ENCODE data around the gene PDIA2.
"Not testable (repeated sequence)": the region's sequence is repeated elsewhere in the genome, so short reads cannot be mapped to it uniquely, and the experiment has no call there.

Gene PDIA2

DNA sequence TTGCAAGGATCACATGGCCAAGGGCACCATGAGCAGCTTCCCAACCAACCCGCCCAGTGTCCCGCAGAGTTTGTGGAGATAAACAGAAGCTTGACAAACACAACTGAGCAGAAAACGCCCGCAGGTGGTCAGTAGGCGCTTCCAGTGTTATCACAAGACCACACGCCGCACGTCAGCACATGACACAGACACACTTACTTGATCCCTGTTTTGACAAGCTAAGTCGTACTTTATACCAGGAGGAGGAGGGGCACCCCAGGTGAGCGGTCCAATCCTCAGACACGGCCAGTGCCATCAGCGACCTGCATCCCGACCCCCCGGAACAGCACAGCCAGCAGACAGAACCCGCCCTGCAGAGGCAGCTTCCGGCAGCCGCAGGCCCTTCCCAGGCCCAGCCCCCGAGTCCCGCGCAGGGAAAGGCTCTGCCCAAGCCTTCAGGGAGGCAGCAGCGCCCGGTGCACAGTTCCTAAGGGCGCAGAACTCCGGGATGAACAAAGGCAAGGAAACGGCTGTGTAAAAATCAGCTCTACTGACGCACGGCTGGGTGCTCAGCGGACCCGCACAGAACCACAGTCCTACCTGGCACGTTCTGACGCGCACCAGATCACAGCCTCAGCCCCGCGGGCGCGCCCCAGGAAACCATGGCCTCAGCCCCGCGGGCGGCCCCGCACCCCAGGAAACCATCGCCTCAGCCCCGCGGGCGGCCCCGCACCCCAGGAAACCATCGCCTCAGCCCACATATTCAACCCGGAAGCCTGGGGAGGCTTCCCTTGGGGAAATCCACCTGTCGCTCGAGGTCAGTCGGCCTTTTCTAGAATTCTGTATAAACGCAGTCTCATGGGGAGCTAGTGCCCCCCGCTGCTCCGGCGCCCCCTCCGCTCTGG, 41.7 kb downstream of the PDIA2 start:
- Histone ChIP-seq H3K36me3 (ENCODE audit: insufficient read depth, low read length) (no peaks in the 10 kb centered on the region), H3K27me3 (ENCODE audit: control insufficient read depth in 1 of 2, insufficient read depth in 2 of 2, low read length in 2 of 2) (no peaks in the 10 kb centered on the region), H3K4me1 (ENCODE audit: insufficient read depth, low read length) (peaks cover 4% of the 10 kb centered on the region), H3K27ac (ENCODE audit: low read depth, low read length) (no peak overlapping the region), H3K9me3 (ENCODE audit: low read length) (no peaks in the 10 kb centered on the region), H3K9ac (ENCODE audit: low read length) (no peak overlapping the region), H3K4me3 (ENCODE audit: low read depth in 1 of 2, low read length in 2 of 2) (no peak overlapping the region)

DNA sequence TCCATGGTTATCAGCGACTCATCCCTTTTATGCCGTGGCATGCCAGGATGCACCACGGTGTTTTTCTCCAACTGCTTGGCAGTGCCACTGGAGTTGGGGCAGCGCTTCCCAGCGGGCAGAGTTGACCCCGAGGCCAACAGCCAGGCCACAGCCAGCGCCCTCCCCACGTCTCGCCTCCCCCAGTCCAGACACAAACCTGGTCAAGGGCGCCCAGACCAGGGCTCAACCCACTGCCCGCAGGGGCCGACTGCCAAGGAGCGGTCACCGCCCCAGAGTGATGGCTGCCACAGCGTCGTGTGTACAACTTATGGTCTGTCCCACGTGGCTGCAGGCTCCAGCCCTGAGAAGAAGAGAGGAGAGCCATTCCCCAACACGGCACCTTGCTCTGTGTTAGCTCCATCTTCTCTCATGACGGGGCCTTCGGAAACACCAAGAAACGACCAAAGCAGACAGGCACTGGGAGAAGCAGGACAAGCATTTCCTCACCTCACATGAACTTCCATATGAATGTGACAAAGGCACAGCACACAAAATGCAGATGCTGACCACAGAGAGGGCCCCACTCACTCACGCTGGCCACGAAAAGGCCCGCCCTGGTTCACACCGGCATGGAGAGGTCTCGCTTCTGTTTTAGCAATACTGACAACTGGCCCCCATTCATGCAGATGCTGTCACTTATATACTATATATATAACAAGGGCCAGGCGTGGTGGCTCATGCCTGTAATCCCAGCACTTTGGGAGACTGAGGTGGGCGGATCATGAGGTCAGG, 42.6 kb downstream of the PDIA2 start:
- no peak overlapping the region for H3K4me3 ChIP-seq (ENCODE audit: low read depth in 1 of 2, low read length in 2 of 2)
- H3K9me3 ChIP-seq (ENCODE audit: low read length), result no peaks in the 10 kb centered on the region
- H3K27me3 ChIP-seq (ENCODE audit: control insufficient read depth in 1 of 2, insufficient read depth in 2 of 2, low read length in 2 of 2), result no peaks in the 10 kb centered on the region
- H3K4me1 ChIP-seq (ENCODE audit: insufficient read depth, low read length), result peaks cover 4% of the 10 kb centered on the region
- no peaks in the 10 kb centered on the region for H3K36me3 ChIP-seq (ENCODE audit: insufficient read depth, low read length)
- H3K9ac ChIP-seq (ENCODE audit: low read length), result no peak overlapping the region
- H3K27ac ChIP-seq (ENCODE audit: low read depth, low read length), result no peak overlapping the region

DNA sequence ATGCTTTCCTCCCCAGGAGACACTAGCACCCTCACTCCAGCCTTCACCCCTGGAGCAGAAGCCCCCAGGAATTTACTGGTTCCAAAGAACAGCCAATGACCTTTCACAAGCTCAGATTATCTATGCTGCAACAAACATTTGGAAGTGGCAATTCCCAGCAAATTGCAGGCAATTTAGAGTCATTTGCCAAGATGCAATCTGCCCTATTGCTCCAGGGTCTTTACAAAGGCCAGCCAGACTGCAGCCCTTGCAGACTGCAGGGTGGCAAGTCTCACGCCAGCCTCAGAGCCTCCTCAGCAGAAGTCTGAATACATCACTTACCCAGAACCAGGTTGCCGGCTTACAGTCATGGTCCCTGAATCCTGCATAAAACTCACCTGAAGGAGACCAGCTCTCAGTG, 47.8 kb downstream of the PDIA2 start:
- H3K4me3 ChIP-seq (ENCODE audit: low read depth in 1 of 2, low read length in 2 of 2), result no peak overlapping the region
- no peak overlapping the region for H3K9ac ChIP-seq (ENCODE audit: low read length)
- H3K36me3 ChIP-seq (ENCODE audit: insufficient read depth, low read length), result no peaks in the 10 kb centered on the region
- H3K27ac ChIP-seq (ENCODE audit: low read depth, low read length), result no peak overlapping the region
- H3K9me3 ChIP-seq (ENCODE audit: low read length), result no peaks in the 10 kb centered on the region
- H3K4me1 ChIP-seq (ENCODE audit: insufficient read depth, low read length), result peaks cover 6% of the 10 kb centered on the region
- no peaks in the 10 kb centered on the region for H3K27me3 ChIP-seq (ENCODE audit: control insufficient read depth in 1 of 2, insufficient read depth in 2 of 2, low read length in 2 of 2)

DNA sequence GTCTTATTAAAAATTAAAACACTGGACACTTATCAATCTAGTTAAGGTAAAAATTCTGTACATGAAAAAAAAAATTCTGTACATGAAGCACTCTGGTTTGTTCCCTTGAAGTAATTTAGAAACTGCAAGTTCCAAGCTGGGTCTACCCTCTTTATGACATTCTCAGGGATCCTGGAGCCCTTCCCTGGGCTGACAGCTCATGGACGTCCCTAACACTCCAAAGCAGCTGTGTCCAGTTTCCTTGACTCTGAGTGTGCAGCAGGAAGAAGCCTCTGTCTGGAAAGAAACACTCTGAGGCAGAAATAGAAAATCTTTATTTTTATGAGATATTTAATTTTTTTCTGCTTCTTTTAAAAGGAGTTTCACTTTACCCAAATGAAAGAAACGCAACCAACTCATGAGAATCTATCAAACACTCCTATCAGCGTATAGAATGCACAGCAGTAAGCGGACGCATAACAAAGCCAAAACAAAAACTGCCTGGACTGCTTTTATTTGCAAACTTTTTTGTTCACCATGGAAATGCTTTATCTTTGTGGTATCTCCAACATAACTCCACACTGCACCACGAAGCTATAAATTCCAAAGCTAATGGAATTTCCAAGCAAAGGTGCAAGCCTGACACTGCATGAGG, 48.3 kb downstream of the PDIA2 start:
- H3K9ac ChIP-seq (ENCODE audit: low read length); H3K36me3 ChIP-seq (ENCODE audit: insufficient read depth, low read length); H3K4me3 ChIP-seq (ENCODE audit: low read depth in 1 of 2, low read length in 2 of 2); H3K4me1 ChIP-seq (ENCODE audit: insufficient read depth, low read length); H3K9me3 ChIP-seq (ENCODE audit: low read length); H3K27me3 ChIP-seq (ENCODE audit: control insufficient read depth in 1 of 2, insufficient read depth in 2 of 2, low read length in 2 of 2); H3K27ac ChIP-seq (ENCODE audit: low read depth, low read length): not testable (repeated sequence)

GRCh38 chr16:333406-334094, 50.6 kb downstream of the PDIA2 start:
- Histone ChIP-seq H3K27ac (ENCODE audit: low read depth, low read length) (no peak overlapping the region), H3K36me3 (ENCODE audit: insufficient read depth, low read length) (no peaks in the 10 kb centered on the region), H3K4me3 (ENCODE audit: low read depth in 1 of 2, low read length in 2 of 2) (no peak overlapping the region), H3K4me1 (ENCODE audit: insufficient read depth, low read length) (peaks cover 6% of the 10 kb centered on the region), H3K27me3 (ENCODE audit: control insufficient read depth in 1 of 2, insufficient read depth in 2 of 2, low read length in 2 of 2) (no peaks in the 10 kb centered on the region), H3K9me3 (ENCODE audit: low read length) (no peaks in the 10 kb centered on the region), H3K9ac (ENCODE audit: low read length) (no peak overlapping the region)

DNA sequence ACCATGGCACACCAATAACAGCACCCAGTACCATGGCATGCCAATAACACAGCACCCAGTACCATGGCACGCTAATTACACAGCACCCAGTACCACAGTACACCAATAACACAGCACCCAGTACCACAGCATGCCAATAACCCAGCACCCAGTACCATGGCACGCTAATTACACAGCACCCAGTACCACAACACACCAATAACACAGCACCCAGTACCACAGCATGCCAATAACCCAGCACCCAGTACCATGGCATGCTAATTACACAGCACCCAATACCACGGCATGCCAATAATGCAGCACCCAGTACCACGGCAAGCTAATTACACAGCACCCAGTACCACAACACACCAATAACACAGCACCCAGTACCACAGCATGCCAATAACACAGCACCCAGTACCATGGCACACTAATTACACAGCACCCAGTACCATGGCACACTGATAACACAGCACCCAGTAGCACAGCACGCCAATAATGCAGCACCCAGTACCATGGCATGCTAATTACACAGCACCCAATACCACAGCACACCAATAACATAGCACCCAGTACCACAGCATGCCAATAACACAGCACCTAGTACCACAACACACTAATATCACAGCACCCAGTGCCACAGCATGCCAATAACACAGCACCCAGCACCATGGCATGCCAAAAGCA, 51.3 kb downstream of the PDIA2 start:
- not testable (repeated sequence) for H3K4me1 ChIP-seq (ENCODE audit: insufficient read depth, low read length); H3K9ac ChIP-seq (ENCODE audit: low read length); H3K27ac ChIP-seq (ENCODE audit: low read depth, low read length); H3K4me3 ChIP-seq (ENCODE audit: low read depth in 1 of 2, low read length in 2 of 2); H3K27me3 ChIP-seq (ENCODE audit: control insufficient read depth in 1 of 2, insufficient read depth in 2 of 2, low read length in 2 of 2); H3K36me3 ChIP-seq (ENCODE audit: insufficient read depth, low read length); H3K9me3 ChIP-seq (ENCODE audit: low read length)

DNA sequence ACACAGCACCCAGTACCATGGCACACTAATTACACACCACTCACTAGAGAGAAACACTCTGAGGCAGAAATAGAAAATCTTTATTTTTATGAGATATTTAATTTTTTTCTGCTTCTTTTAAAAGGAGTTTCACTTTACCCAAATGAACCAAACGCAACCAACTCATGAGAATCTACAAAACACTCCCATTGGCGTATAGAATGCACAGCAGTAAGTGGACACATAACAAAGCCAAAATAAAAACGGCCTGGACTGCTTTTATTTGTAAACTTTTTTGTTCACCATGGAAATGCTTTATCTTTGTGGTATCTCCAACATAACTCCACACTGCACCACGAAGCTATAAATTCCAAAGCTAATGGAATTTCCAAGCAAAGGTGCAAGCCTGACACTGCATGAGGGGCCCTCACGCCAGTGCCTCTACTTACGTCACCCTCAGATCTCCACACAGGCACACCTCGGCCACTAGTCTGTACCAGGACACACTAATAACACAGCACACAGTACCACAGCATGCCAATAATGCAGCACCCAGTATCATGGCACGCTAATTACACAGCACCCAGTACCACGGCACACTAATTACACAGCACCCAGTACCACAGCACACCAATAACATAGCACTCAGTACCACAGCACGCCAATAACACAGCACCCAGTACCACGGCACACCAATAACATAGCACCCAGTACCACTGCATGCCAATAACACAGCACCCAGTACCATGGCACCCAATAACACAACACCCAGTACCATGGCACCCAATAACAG, 52.1 kb downstream of the PDIA2 start:
- H3K9ac ChIP-seq (ENCODE audit: low read length); H3K27me3 ChIP-seq (ENCODE audit: control insufficient read depth in 1 of 2, insufficient read depth in 2 of 2, low read length in 2 of 2); H3K9me3 ChIP-seq (ENCODE audit: low read length); H3K4me1 ChIP-seq (ENCODE audit: insufficient read depth, low read length); H3K27ac ChIP-seq (ENCODE audit: low read depth, low read length); H3K4me3 ChIP-seq (ENCODE audit: low read depth in 1 of 2, low read length in 2 of 2); H3K36me3 ChIP-seq (ENCODE audit: insufficient read depth, low read length): not testable (repeated sequence)

DNA sequence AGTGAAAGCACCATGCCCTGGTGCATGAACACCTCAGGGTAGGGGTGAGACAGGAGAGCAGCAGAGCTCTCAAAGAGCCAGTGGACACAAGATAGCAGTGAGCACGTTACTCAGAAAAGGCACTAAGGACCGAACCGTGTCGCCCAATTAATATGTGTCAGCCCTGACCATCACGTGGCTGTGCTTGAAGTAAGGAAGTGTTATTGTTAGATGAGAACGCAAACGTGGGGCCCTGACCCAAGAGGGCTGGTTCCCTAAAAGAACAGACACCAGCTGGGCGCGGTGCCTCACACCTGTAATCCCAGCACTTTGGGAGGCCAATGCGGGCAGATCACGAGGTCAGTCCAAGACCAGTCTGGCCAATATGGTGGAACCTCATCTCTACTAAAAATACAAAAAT, 53.3 kb downstream of the PDIA2 start:
- Histone ChIP-seq H3K27me3 (ENCODE audit: control insufficient read depth in 1 of 2, insufficient read depth in 2 of 2, low read length in 2 of 2) (no peaks in the 10 kb centered on the region), H3K36me3 (ENCODE audit: insufficient read depth, low read length) (no peaks in the 10 kb centered on the region), H3K4me3 (ENCODE audit: low read depth in 1 of 2, low read length in 2 of 2) (no peak overlapping the region), H3K9me3 (ENCODE audit: low read length) (no peaks in the 10 kb centered on the region), H3K27ac (ENCODE audit: low read depth, low read length) (no peak overlapping the region), H3K4me1 (ENCODE audit: insufficient read depth, low read length) (no peaks in the 10 kb centered on the region), H3K9ac (ENCODE audit: low read length) (no peak overlapping the region)
